PFSK-1 (cell line): ENCODE data around the gene ANKRD13B.

Source experiments
- FOXP2 ChIP-seq: optimal IDR thresholded peaks from 2 replicates; pipeline ENCODE3; 2011; ENCODE audit warnings: borderline replicate concordance, control low read depth, inconsistent platforms; ENCODE audit not compliant: insufficient read depth; ENCODE audit errors: extremely low read length, extremely low read depth
- POLR2AphosphoS5 ChIP-seq: IDR thresholded peaks from 2 replicates; pipeline ENCODE4 v1.6.1; 2012; ENCODE audit warnings: low read depth, mild to moderate bottlenecking, control low read depth, low read length, moderate library complexity
- SIN3A ChIP-seq: IDR thresholded peaks from 2 replicates; pipeline ENCODE4 v1.6.1; 2012; ENCODE audit warnings: mild to moderate bottlenecking, low read length, moderate library complexity, borderline replicate concordance; ENCODE audit not compliant: insufficient read depth
- TAF1 ChIP-seq: IDR thresholded peaks from 2 replicates; pipeline ENCODE4 v1.6.1; 2012; ENCODE audit warnings: low read length, control low read depth, borderline replicate concordance; ENCODE audit not compliant: insufficient read depth
- TF ChIP-seq, protein P1 (sequence below), 2 experiments: IDR thresholded peaks; 2 replicates each; pipeline versions ENCODE4 v1.6.1 to v1.8.0; 2011 to 2012; ENCODE audit warnings: low read depth in 2 of 2, low read length in 2 of 2, control low read depth in 1 of 2, inconsistent platforms in 1 of 2, mild to moderate bottlenecking in 1 of 2, moderate library complexity in 1 of 2; ENCODE audit not compliant: insufficient read depth in 1 of 2

ANKRD13B gene

DNA sequence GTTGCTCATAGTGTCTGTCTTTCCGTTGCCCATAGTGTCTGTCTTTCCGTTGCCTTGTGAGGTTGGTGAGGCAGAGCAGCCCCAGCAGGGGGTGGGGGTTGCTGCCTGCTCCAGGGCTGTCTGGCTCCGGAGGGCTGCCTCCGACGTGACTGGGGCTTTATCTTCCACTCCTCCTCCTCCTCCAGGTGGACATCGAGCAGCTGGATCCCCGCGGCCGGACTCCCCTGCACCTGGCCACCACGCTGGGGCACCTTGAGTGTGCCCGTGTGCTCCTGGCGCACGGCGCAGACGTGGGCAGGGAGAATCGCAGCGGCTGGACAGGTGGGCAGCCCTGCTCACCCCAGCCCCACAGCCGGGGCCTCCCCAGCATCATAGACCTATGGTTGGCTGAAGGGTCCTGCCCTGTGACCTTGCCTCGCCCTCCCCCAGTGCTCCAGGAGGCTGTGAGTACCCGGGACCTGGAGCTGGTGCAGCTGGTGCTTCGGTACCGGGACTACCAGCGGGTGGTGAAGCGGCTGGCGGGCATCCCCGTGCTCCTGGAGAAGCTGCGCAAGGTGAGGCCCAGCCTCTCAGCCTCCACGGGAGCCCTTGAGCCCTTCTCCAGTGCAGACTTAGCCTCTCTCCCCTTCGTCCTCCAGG lies 14.7 kb downstream of the ANKRD13B start:
- TF ChIP-seq POLR2AphosphoS5: no peak

DNA sequence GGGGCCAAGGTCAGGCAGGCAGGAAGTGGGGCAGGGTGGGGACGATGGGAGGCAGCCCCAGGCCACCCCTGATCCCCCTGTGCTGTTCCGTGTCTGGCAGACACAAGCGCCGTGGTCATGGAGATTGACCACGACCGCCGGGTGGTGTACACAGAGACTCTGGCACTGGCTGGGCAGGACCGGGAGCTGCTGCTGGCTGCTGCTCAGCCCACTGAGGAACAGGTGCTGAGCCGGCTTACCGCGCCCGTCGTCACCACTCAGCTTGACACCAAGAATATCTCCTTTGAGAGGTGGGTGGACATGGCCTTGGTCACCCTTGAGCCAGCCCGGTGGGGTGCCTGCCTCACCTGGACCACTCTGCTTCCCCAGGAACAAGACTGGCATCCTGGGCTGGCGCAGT lies 16.1 kb downstream of the ANKRD13B start:
- TF ChIP-seq, protein P1, sequence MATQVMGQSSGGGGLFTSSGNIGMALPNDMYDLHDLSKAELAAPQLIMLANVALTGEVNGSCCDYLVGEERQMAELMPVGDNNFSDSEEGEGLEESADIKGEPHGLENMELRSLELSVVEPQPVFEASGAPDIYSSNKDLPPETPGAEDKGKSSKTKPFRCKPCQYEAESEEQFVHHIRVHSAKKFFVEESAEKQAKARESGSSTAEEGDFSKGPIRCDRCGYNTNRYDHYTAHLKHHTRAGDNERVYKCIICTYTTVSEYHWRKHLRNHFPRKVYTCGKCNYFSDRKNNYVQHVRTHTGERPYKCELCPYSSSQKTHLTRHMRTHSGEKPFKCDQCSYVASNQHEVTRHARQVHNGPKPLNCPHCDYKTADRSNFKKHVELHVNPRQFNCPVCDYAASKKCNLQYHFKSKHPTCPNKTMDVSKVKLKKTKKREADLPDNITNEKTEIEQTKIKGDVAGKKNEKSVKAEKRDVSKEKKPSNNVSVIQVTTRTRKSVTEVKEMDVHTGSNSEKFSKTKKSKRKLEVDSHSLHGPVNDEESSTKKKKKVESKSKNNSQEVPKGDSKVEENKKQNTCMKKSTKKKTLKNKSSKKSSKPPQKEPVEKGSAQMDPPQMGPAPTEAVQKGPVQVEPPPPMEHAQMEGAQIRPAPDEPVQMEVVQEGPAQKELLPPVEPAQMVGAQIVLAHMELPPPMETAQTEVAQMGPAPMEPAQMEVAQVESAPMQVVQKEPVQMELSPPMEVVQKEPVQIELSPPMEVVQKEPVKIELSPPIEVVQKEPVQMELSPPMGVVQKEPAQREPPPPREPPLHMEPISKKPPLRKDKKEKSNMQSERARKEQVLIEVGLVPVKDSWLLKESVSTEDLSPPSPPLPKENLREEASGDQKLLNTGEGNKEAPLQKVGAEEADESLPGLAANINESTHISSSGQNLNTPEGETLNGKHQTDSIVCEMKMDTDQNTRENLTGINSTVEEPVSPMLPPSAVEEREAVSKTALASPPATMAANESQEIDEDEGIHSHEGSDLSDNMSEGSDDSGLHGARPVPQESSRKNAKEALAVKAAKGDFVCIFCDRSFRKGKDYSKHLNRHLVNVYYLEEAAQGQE (IDR thresholded peaks at IDR 0.05; ENCODE audit: insufficient read depth in 1 of 2, low read depth in 2 of 2, low read length in 2 of 2): no peak
- TF ChIP-seq FOXP2 (no peak), TAF1 (no peak), POLR2AphosphoS5 (no peak), SIN3A (no peak)

DNA sequence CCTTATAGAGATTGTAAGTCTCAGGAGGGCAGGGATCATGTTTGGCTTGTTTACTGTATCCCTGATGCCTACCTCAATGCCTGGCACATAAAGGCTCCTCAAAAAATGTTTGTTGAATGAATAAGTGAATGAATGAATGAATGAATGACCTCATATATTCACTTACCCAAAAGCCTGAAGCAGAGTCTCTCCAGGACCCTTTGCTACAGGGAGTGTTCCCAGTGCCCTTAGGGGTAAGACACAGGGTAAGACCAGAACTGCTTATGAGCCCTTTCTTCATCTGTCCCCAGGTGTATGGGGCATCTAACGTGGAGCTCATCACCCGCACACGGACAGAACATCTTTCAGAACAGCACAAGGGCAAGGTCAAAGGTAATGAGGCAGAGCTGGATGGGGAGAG lies 17.5 kb downstream of the ANKRD13B start:
- TF ChIP-seq, protein P1 (IDR thresholded peaks at IDR 0.05; ENCODE audit: insufficient read depth in 1 of 2, low read depth in 2 of 2, low read length in 2 of 2): no peak
- TF ChIP-seq FOXP2: no peak
- no peak for TF ChIP-seq SIN3A
- no peak for TF ChIP-seq TAF1
- TF ChIP-seq POLR2AphosphoS5: no peak

DNA sequence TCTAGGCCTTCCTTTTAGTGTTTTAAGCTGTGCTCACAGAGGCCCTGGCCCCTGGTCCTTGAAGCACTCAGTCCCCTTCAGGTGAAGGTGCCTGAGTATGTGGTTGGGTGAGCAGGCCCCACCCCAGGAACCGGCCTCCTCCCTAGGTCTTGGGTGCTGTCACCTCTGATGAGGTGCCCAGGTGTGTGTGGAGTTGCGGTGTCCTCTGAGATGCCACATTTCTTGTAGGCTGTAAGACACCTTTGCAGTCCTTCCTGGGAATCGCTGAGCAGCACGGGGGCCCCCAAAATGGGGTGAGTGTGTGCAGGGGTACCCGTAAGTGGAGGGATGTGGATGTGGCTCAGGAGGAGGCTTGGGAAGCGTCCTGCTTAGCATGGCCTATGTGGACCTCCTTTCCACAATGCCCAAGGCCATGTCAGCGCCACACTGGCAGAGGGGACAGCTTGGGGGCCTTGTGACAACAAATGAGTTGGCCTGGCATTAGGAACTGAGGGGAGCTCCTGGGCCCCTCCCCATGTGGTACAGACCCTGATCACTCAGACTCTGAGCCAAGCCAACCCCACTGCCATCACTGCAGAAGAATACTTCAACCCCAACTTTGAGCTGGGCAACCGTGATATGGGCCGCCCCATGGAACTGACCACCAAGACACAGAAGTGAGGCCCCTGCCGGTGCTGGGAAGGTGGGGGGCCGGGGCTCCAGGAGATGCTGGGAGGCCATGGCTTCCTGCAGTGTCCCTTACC lies 18.6 kb downstream of the ANKRD13B start:
- TF ChIP-seq SIN3A: no peak
- TF ChIP-seq, protein P1 (IDR thresholded peaks at IDR 0.05; ENCODE audit: insufficient read depth in 1 of 2, low read depth in 2 of 2, low read length in 2 of 2): no peak

DNA sequence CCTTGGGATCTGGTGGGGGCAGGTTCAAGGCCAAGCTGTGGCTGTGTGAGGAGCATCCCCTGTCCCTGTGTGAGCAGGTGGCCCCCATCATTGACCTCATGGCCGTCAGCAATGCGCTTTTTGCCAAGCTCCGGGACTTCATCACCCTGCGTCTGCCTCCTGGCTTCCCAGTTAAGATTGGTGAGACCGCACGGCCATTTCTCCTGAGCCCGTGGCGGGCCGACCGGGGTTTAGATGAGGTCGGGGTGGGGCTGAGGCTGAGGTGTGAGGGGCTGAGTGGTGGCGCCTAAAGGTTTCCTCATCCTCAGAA lies 19.1 kb downstream of the ANKRD13B start:
- TF ChIP-seq POLR2AphosphoS5: no peak
- TF ChIP-seq TAF1: no peak
- no peak for TF ChIP-seq FOXP2
- TF ChIP-seq, protein P1 (IDR thresholded peaks at IDR 0.05; ENCODE audit: insufficient read depth in 1 of 2, low read depth in 2 of 2, low read length in 2 of 2): no peak
- no peak for TF ChIP-seq SIN3A
